Chondrocyte (in vitro differentiated cells): ENCODE results near the gene IFI27L1. TPM values are rescaled to one million over a fixed set of nuclear protein-coding genes. Genes with fewer than 3 reads are reported as not detected.

ENCODE experiments used
- DNase-seq: peaks from one replicate; pipeline ENCODE4 v3.0.0; 2021; ENCODE audit warnings: mixed read lengths, low spot score
- H3K27ac Mint-ChIP-seq: one replicate; pipeline ENCODE4 v1.8.0; 2021; ENCODE audit warnings: mild to moderate bottlenecking, moderate library complexity, mixed read lengths; ENCODE audit not compliant: unreplicated experiment
- H3K27me3 Mint-ChIP-seq: 2 replicates; pipeline ENCODE4 v1.8.0; 2021; ENCODE audit warnings: low read depth, mixed read lengths
- H3K36me3 Mint-ChIP-seq: 2 replicates; pipeline ENCODE4 v1.8.0; 2021; ENCODE audit warnings: low read depth, mixed read lengths
- H3K4me1 Mint-ChIP-seq: 2 replicates; pipeline ENCODE4 v1.8.0; 2021; ENCODE audit warnings: low read depth, mild to moderate bottlenecking, mixed read lengths
- H3K4me3 Mint-ChIP-seq: one replicate; pipeline ENCODE4 v1.8.0; 2021; ENCODE audit warnings: mild to moderate bottlenecking, moderate library complexity, mixed read lengths; ENCODE audit not compliant: unreplicated experiment
- H3K9me3 Mint-ChIP-seq: 2 replicates; pipeline ENCODE4 v1.8.0; 2021; ENCODE audit warnings: low read depth, mixed read lengths
- total RNA-seq: library from RNA; stranded (reverse); gene quantifications from 3 replicates; pipeline ENCODE4 v1.2.1, GENCODE V29; 2021
- TF ChIP-seq, protein P1 (sequence below): fragments of 200-600 bp; sonication (generic); IDR thresholded peaks from 2 replicates; pipeline ENCODE4 v1.5.0; 2021; ENCODE audit warnings: antibody characterized with exemption, mild to moderate bottlenecking, moderate library complexity

Gene IFI27L1
- total RNA-seq, 1 donor from 2014 or later: 33.6 TPM

DNA sequence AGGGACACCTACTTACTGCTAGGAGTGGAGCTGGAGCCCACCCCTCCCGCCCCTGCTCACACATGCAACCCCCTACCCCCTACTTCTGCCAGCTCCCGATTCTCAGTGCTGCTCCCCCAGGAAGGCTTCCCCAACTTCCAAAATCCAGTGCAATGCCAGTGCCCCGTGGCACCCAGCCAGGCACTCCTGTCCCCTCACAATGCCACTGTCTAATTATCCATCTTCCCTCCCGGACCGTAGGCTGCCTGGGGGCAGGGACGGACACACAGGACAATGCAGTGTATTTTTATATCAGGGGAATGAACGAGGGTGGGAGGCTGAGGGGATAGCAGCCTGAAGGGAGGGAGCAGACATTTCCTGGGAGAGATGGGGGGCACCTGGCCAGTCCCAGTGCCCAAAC, 42.6 kb upstream of the IFI27L1 start:
- no peak overlapping the region for H3K4me3 Mint-ChIP-seq
- no peak for DNase-seq
- H3K36me3 Mint-ChIP-seq: peaks cover 1% of the 10 kb centered on the region
- TF ChIP-seq, protein P1, sequence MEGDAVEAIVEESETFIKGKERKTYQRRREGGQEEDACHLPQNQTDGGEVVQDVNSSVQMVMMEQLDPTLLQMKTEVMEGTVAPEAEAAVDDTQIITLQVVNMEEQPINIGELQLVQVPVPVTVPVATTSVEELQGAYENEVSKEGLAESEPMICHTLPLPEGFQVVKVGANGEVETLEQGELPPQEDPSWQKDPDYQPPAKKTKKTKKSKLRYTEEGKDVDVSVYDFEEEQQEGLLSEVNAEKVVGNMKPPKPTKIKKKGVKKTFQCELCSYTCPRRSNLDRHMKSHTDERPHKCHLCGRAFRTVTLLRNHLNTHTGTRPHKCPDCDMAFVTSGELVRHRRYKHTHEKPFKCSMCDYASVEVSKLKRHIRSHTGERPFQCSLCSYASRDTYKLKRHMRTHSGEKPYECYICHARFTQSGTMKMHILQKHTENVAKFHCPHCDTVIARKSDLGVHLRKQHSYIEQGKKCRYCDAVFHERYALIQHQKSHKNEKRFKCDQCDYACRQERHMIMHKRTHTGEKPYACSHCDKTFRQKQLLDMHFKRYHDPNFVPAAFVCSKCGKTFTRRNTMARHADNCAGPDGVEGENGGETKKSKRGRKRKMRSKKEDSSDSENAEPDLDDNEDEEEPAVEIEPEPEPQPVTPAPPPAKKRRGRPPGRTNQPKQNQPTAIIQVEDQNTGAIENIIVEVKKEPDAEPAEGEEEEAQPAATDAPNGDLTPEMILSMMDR: no peak
- H3K27ac Mint-ChIP-seq: no peak overlapping the region
- H3K9me3 Mint-ChIP-seq: no peaks in the 10 kb centered on the region
- no peaks in the 10 kb centered on the region for H3K4me1 Mint-ChIP-seq
- no peaks in the 10 kb centered on the region for H3K27me3 Mint-ChIP-seq

DNA sequence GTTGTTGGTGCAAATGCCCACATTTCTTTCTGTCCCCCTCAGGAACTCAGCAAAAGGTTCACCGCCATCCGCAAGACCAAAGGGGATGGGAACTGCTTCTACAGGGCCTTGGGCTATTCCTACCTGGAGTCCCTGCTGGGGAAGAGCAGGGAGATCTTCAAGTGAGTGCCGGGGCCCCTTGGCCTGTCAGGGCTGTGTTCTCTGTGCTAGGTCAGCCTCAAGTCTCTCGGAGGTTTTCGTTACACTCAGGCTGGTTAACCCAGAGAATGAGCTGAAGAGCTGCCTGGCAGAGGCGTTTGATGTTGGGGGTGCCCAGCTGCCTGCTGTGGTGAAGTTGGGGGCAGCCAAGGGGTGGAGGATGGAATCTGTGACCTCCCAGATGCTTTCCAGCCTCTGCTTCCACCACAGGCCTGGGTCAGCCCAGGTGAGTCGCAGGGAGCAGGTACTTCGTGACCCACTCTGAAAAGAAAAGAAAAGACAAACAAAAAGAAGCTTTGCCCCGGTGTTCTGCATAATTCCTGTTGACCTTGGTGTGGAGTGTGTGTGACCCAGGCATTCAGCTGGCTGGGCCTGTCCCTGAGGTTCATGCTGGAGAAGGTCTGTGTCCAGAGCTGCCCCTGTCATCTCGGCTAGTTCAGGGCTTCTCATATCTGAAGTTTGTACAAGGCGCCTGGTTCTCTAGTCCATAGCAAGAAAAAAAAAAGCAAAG, 42.0 kb upstream of the IFI27L1 start:
- Mint-ChIP-seq H3K27me3 (no peaks in the 10 kb centered on the region), H3K9me3 (no peaks in the 10 kb centered on the region), H3K27ac (no peak overlapping the region), H3K36me3 (peaks cover 4% of the 10 kb centered on the region), H3K4me3 (no peak overlapping the region), H3K4me1 (no peaks in the 10 kb centered on the region)
- TF ChIP-seq, protein P1: no peak
- no peak for DNase-seq

DNA sequence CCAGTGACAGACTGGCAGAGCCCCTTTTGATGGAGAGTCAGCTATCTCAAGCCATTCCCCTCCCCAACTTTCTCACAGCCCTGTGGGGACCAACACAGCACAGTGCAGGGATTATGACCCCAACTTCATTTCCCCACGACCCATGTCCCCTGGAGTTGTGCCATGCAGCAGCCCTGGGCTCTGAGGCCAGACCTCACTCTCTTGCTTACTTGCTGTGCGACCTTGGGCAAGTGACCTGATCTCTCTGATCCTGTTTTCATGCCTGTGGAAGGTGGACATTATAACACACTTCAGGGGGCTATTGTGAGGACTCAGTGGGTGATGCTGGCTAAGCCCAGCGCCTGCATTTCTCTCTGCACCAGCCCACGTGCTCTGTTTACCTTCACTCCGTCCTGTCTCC, 40.9 kb upstream of the IFI27L1 start:
- no peak for DNase-seq
- Mint-ChIP-seq H3K4me1 (no peaks in the 10 kb centered on the region), H3K27ac (no peak overlapping the region), H3K36me3 (peaks cover 4% of the 10 kb centered on the region), H3K9me3 (no peaks in the 10 kb centered on the region), H3K4me3 (no peak overlapping the region), H3K27me3 (no peaks in the 10 kb centered on the region)
- TF ChIP-seq, protein P1: no peak

DNA sequence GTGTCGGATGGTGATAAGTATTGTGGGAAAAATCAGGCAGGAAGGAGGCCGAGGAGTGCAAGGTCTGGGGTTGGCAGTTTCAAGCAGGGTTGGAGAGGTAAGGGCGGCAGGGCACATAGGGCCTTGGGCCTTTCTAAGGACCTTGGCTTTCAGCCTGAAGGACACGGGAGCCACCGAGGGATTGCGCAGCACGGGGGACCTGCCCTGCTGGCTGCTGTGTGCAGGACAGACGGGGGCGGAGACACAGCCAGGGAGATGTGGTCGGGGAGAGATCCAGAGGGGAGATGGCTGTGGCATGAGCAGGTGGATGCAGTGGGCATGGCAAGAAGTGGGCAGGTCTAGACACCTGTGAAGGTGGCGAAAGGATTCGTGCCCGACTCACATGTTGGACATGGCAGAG, 40.3 kb upstream of the IFI27L1 start:
- H3K4me3 Mint-ChIP-seq: no peak overlapping the region
- no peak for DNase-seq
- H3K36me3 Mint-ChIP-seq: peaks cover 4% of the 10 kb centered on the region
- no peak overlapping the region for H3K27ac Mint-ChIP-seq
- no peaks in the 10 kb centered on the region for H3K9me3 Mint-ChIP-seq
- no peaks in the 10 kb centered on the region for H3K27me3 Mint-ChIP-seq
- TF ChIP-seq, protein P1: no peak
- no peaks in the 10 kb centered on the region for H3K4me1 Mint-ChIP-seq

DNA sequence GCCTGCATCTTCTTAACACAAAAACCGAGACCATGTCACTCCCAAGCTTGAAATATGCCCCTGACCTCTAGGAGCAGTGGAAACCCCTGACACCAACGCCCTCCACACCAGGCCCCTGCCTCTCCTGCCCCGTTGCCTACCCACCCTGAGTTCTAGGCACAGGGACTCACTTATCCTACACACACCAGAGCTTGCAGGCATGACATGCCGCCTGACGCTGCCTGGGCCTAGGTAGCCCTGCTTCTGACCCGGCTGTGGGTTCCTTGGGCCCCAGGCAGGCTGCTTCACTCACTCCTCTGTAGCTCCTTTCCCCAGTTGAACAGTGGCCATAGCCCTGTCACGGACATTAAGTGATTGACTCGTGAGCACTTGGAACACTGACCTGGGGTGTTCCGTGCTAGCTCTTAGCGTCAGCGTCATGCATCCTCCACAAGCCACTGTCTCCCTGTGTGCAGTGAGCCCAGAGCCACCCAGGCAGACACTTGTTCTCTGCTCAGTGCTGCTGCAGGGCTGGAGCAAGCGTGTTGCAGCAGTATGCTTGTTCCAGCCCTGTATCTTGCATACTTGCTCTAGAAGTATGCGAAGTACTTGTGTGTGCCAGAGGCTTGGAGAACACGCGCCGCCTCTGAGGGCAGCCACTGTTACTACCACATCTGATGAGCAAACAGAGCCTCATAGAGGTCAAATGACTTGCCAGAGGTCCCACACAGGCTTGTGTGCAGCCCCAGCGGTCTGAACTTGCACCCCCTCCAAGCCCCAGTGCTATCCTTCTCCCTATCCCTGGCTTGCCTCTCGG, 39.4 kb upstream of the IFI27L1 start:
- Mint-ChIP-seq H3K4me1 (no peaks in the 10 kb centered on the region), H3K27ac (no peak overlapping the region), H3K27me3 (no peaks in the 10 kb centered on the region), H3K9me3 (no peaks in the 10 kb centered on the region), H3K4me3 (no peak overlapping the region), H3K36me3 (peaks cover 4% of the 10 kb centered on the region)
- TF ChIP-seq, protein P1: no peak
- no peak for DNase-seq
